ENCODE measurements around the gene ZNF91. TPM values are rescaled to one million over a fixed set of nuclear protein-coding genes. Genes with fewer than 3 reads are reported as not detected.
"Not testable (repeated sequence)": the region's sequence is repeated elsewhere in the genome, so short reads cannot be mapped to it uniquely, and the experiment has no call there.

The ZNF91 gene
- 10 to 100 TPM; 37.9 to 48.3 TPM for total RNA-seq

DNA sequence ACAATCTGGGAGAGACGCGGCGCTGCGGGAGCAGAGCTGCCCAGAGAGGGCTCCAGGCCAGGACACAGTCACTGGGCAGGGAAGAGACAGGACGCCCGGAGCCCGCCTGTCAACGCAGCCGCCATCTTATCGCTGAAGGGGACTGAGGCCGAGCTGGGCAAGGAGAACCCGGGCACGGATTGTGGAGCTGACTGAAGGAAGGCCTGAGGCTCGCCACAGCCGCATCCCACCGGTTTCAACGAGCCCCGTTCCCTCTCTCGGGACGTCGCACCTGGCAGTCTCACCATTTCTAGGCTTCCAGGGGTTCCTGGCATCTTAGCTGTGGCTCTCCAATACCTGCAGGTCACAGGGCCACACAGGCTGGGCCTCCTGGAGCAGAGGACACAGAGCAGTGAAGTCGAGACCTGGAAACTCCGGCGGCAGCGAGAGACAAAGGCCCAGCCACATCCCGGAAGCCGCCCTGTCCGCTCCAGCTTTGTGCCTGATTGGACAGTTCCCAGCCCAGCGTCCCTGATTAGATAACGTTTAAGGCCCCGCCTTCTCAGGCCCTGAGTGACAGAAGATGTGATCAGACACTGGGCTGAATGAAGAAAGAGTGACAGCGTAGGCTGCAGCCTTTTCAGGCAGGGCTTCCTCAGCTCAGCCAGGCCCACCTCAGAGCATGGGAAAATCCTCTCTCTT, at the start of gene ZNF91:
Gene ZNF91 (minus strand): TSS at position 431 of the 681 bp plus-strand sequence. CDS start 117 bp downstream, at position 314.
- peaks cover 34 to 45% of the 10 kb centered on the region in 2 donors for H3K36me3 Mint-ChIP-seq
- DNase-seq (ENCODE audit: low spot score in 2 of 2) (peak; percentile 83 to 93), ATAC-seq (peak; percentile 98)
- H3K27ac Mint-ChIP-seq: peak within 1 kb of the TSS; percentile 96 to 98
- H3K9me3 Mint-ChIP-seq: peaks cover 7% of the 10 kb centered on the region in 2 donors

DNA sequence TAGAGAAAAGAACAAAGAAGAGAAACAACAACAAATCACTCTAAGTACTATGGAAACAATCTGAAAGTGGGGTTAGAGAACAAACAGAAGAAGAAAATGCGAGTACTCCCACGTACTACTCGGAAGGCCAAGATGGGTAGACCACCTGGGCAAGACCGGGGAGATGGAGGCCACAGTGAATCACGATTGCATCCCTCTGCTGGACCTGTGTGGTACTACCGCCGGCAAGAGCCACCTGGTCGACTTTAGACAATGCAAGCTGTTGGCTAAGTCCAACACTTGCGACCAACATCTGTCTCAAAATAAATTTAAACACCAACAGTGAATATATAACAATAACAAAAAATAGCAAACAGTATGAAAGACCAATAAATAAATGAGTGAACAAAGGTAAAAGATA, 45.5 kb upstream of the ZNF91 start:
- peak in 1 of 2 donors; percentile 24 for DNase-seq (ENCODE audit: low spot score in 2 of 2)

DNA sequence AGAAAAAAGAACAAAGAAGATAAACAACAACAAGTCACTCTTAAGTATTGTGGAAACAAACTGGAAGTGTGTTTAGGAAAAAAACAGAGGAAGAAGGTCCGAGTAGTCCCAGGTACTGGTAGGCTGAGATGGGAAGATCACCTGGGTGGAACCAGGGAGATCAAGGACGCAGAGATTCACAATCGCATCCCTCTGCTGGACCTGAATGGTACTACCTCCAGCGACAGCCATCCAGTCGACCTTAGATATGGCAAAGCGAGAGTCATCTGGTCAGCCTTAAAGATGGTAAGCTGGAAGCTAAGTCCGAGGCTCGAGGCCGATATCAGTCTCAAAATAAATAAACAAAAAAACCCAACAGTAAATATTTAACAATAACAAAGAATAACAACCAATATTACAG, 44.9 kb upstream of the ZNF91 start:
- no peak for ATAC-seq
- H3K27ac Mint-ChIP-seq: no peak overlapping the region
- H3K9me3 Mint-ChIP-seq: peaks cover 32 to 57% of the 10 kb centered on the region in 2 donors
- DNase-seq (ENCODE audit: low spot score in 2 of 2): peak in 1 of 2 donors; percentile 14
- H3K36me3 Mint-ChIP-seq: peaks cover 38 to 44% of the 10 kb centered on the region in 2 donors

More for the DNA sequence above, 45.5 kb upstream of the ZNF91 start:
- Mint-ChIP-seq H3K27ac (no peak overlapping the region), H3K36me3 (peaks cover 32 to 44% of the 10 kb centered on the region in 2 donors), H3K9me3 (peaks cover 34 to 62% of the 10 kb centered on the region in 2 donors)
- ATAC-seq: no peak

DNA sequence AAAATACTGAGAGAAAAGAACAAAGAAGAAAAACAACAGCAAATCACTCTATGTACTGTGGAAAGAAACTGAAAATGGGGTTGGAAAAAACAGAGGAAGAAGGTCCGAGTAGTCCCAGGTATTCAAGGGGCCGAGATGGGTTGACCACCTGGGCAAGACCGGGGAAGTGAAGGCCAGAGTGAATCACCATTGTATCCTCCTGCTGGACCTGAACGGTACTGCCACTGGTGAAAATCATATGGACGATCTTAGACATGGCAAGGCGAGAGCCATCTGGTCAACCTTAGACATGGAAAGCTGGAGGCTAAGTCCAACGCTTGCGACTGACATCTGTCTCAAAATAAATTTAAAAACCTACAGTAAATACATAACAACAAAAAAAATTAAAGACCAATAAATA, 44.4 kb upstream of the ZNF91 start:
- H3K36me3 Mint-ChIP-seq: peaks cover 42 to 44% of the 10 kb centered on the region in 2 donors
- H3K27ac Mint-ChIP-seq: no peak overlapping the region
- H3K9me3 Mint-ChIP-seq: peaks cover 37 to 57% of the 10 kb centered on the region in 2 donors
- ATAC-seq: no peak
- DNase-seq (ENCODE audit: low spot score in 2 of 2): no peak

DNA sequence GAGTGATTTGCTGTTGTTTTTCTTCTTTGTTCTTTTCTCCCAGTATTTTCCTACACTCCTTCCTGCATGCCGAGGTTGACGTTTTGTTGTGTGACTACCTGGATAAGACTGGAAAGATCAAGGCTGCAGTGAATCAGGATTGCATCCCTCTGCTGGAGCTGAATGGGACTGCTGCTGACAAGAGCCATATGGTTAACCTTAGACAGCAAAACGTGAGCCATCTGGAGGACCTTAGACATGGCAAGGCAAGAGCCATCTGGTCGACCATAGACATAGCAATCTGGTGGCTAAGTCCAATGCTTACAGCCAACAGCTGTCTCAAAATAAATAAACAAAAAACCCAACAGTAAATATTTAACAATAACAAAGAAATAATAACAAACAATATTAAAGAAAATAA, 42.6 kb upstream of the ZNF91 start:
- DNase-seq (ENCODE audit: low spot score in 2 of 2) (no peak), ATAC-seq (no peak)
- Mint-ChIP-seq H3K36me3 (peaks cover 44 to 53% of the 10 kb centered on the region in 2 donors), H3K27ac (no peak overlapping the region), H3K9me3 (peaks cover 46 to 61% of the 10 kb centered on the region in 2 donors)

DNA sequence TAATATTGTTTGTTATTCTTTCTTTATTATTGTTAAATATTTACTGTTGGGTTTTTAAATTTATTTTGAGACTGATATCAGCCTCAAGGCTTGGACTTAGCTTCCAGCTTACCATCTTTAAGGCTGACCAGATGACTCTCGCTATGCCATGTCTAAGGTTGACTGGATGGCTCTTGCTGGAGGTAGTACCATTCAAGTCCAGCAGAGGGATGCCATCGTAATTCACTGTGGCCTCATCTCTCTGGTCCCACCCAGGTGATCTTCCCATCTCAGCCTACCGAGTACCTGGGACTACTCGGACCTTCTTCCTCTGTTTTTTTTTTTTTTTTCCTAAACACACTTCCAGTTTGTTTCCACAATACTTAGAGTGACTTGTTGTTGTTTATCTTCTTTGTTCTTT, 41.7 kb upstream of the ZNF91 start:
- ATAC-seq (peak in 1 of 2 donors; percentile 35), DNase-seq (ENCODE audit: low spot score in 2 of 2) (no peak)
- Mint-ChIP-seq H3K9me3 (peaks cover 47 to 61% of the 10 kb centered on the region in 2 donors), H3K36me3 (peaks cover 44 to 53% of the 10 kb centered on the region in 2 donors), H3K27ac (no peak overlapping the region)

DNA sequence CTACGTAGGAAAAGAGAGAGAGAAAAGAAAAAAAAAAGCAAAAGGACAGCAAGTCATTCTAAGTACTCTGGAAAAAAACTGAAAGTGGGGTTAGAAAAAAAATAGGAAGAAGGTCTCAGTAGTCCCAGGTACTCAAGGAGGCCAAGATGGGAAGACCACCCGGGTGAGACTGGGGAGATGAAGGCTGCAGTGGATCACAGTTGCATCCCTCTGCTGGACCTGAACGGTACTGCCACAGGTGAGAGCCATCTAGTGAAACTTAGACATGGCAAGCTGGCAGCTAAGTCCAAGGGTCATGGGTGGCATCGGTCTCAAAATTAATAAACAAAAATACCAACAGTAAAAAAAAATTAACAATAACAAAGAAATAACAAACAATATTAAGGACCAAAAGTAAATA, 41.0 kb upstream of the ZNF91 start:
- peaks cover 47 to 61% of the 10 kb centered on the region in 2 donors for H3K9me3 Mint-ChIP-seq
- H3K27ac Mint-ChIP-seq: no peak overlapping the region
- H3K36me3 Mint-ChIP-seq: peaks cover 43 to 53% of the 10 kb centered on the region in 2 donors
- ATAC-seq (no peak), DNase-seq (ENCODE audit: low spot score in 2 of 2) (no peak)

DNA sequence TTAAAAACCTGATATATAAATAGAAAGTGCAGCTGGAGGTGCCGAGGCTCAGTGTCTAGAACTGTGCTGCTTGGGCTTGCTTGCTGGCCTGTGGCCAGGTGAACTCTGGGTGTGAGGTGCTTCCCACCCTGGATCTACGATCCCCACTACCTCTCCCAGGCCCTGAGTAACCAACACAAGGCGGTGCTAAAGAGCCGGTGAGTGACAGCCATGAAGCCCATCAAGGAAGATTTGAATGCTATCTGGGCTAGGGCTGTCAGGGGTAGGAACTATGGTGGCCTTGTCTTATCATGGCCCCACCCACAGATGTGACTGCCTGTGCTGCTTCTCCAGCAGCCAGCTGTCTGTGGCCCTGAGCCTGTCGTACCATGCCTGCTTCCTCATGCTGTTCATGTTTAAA, 25.6 kb upstream of the ZNF91 start:
- peaks cover 0 to 7% of the 10 kb centered on the region in 2 donors for H3K36me3 Mint-ChIP-seq
- DNase-seq (ENCODE audit: low spot score in 2 of 2): no peak
- H3K27ac Mint-ChIP-seq: no peak overlapping the region
- H3K9me3 Mint-ChIP-seq: no peaks in the 10 kb centered on the region
- no peak for ATAC-seq

DNA sequence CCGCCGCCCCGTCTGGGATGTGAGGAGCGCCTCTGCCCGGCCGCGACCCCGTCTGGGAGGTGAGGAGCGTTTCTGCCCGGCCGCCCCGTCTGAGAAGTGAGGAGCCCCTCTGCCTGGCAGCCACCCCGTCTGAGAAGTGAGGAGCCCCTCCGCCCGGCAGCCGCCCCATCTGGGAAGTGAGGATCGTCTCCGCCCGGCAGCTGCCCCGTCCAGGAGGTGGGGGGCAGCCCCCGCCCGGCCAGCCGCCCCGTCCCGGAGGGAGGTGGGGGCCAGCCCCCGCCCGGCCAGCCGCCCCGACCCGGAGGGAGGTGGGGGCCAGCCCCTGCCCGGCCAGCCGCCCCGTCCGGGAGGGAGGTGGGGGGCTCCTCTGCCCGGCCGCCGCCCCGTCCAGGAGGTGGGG, 24.0 kb upstream of the ZNF91 start:
- peaks cover 0 to 17% of the 10 kb centered on the region in 2 donors for H3K36me3 Mint-ChIP-seq
- not testable (repeated sequence) for H3K27ac Mint-ChIP-seq; H3K9me3 Mint-ChIP-seq; DNase-seq (ENCODE audit: low spot score in 2 of 2); ATAC-seq

DNA sequence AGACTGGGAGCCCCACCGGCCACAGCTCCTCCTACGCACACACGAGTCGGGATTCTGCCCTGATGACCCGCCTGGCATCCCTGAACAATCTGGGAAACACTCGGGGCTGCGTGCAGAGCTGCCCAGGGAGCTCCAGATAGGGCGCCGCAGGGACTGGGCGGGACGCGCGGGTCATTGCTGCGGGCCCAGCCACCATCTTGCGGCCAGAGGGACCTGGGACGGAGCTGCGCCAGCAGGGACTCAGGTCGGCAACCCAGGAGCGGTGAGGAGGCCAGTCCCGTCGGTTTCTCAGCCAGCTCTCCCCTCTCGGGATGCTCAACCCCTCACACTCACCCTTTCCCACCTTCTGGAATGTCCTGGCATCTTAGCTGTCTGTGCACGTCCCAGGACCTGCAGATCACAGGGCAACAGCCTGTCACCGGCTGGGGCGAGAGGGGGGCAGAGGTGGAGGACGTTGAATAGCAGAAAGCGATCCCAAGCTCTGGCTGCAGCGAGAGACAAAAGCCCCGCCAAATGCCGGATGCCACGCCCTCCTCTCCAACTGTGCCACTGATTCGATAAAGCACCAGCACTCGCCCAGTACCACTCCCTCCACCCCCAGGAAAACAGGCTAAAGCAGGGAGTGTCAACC, 20.4 kb upstream of the ZNF91 start:
- no peaks in the 10 kb centered on the region for H3K9me3 Mint-ChIP-seq
- no peak overlapping the region for H3K27ac Mint-ChIP-seq
- peaks cover 0 to 16% of the 10 kb centered on the region in 2 donors for H3K36me3 Mint-ChIP-seq
- DNase-seq (ENCODE audit: low spot score in 2 of 2): no peak
- peak; percentile 52 to 55 for ATAC-seq

DNA sequence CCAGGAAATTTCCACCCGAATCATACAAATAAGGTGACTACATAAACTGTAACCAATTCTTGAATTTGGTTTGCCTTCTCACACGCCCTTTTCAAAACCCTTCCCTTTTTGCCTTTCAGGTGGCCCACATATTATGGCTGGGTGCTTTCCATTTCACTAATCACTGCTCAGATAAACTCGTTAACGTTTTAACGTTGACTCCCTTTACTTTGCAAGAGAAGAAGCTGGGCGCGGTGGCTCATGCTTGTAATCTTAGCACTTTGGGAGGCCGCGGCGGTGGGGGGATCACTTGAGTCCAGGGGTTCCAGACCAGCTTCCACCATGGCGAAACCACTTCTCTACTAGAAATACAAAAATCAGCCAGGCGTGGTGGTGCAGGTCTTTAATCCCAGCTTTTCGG, 19.8 kb upstream of the ZNF91 start:
- DNase-seq (ENCODE audit: low spot score in 2 of 2) (no peak), ATAC-seq (no peak)
- peaks cover 0 to 16% of the 10 kb centered on the region in 2 donors for H3K36me3 Mint-ChIP-seq
- no peaks in the 10 kb centered on the region for H3K9me3 Mint-ChIP-seq
- H3K27ac Mint-ChIP-seq: no peak overlapping the region

DNA sequence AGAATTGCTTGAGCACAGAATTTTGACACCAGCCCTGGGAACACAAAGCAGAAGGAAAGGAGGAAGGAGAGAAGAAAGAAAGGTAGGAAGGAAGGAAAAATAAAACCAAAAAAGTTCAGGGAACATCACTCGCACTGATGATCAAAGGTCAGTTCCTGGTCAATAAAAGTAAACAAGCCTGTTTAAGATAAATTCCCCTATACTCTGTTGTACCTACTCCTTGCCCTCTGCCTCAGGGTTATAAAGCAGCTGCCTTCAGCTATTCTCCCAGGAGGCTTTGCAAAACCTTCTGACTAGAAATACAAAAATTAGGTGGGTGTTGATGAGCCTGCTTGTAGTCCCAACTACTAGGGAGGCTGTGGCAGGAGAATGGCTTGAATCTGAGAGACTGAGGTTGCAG, 14.9 kb upstream of the ZNF91 start:
- ATAC-seq (no peak), DNase-seq (ENCODE audit: low spot score in 2 of 2) (no peak)
- H3K36me3 Mint-ChIP-seq: peaks cover 0 to 15% of the 10 kb centered on the region in 2 donors
- peaks cover 0 to 9% of the 10 kb centered on the region in 2 donors for H3K9me3 Mint-ChIP-seq
- no peak overlapping the region for H3K27ac Mint-ChIP-seq

DNA sequence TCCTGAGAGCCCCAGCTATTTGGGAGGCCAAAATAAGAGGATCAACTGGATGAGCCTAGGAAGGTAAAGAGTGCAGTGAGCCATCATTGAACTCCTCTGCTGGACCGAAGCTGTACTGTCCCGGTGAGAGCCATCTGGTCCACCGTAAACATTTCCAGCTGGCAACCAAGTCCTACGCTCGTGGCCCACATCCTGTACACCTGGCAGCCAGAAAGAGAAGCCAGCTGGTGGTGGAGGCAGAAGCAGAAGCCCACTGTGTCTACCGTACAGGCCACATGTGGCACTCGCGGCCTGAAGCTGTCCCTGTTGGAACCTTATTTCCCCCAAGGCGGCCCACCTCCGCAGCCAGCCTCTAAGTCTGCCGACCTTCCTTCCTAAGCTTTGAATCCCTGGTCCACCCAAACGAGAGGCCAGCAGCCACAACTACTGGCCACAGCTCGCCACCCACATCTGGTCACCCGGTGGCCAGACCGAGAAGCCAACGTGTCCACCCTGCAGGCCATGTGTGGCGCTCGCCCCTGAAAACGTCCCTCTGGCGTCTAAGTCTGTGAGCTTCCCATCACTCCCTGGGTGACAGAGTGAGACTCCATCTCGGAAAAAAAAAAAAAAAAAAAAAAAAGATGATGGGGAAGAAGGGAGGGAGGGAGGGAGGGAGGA, 14.2 kb upstream of the ZNF91 start:
- H3K9me3 Mint-ChIP-seq: peaks cover 0 to 9% of the 10 kb centered on the region in 2 donors
- no peak overlapping the region for H3K27ac Mint-ChIP-seq
- no peak for ATAC-seq
- peaks cover 0 to 8% of the 10 kb centered on the region in 2 donors for H3K36me3 Mint-ChIP-seq
- no peak for DNase-seq (ENCODE audit: low spot score in 2 of 2)

DNA sequence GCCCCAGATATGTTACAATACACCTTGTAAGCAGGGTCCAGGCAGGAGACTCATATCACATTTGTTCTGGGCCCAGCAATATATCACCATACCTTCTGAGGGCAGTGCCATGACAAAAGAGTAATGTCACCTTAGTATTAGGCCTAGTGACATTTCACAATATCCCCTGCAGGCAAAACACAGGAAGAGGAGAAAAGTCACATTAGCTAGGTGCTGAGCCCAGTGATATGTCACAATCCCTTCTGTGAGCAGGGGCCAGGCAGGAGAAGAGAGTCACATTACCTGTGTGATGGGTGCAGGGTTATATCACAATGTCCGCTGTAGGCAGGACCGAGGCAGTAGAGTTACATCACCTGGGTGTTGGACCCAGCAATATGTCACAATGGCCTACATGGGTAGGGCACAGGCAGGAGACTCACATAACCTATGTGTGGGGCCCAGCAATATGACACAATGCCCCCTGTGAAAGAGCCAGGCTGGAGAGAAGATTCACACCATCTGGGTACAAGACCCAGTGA, 12.4 kb upstream of the ZNF91 start:
- no peaks in the 10 kb centered on the region for H3K36me3 Mint-ChIP-seq
- no peak for DNase-seq (ENCODE audit: low spot score in 2 of 2)
- H3K27ac Mint-ChIP-seq: no peak overlapping the region
- ATAC-seq: no peak
- H3K9me3 Mint-ChIP-seq: peaks cover 0 to 9% of the 10 kb centered on the region in 2 donors

DNA sequence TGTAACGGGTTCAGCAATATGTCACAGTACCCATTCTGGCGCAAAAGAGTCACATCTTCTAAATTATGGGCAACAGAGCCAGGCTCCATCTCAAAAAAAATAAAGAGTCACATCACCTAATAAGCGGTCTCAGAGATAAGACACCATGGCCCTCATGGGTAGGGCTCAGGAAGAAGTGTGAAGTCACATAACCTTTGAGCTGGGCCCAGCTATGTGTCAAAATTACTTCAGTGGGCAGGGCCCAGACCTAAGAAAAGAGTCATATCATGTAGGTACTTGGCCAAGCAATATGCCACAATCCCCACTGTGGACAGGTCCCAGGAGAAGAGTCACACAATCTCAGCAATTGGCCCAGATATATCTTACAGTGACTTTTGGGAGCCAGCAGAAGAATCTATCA, 11.4 kb upstream of the ZNF91 start:
- Mint-ChIP-seq H3K9me3 (peaks cover 0 to 9% of the 10 kb centered on the region in 2 donors), H3K27ac (no peak overlapping the region), H3K36me3 (no peaks in the 10 kb centered on the region)
- no peak for ATAC-seq
- no peak for DNase-seq (ENCODE audit: low spot score in 2 of 2)

DNA sequence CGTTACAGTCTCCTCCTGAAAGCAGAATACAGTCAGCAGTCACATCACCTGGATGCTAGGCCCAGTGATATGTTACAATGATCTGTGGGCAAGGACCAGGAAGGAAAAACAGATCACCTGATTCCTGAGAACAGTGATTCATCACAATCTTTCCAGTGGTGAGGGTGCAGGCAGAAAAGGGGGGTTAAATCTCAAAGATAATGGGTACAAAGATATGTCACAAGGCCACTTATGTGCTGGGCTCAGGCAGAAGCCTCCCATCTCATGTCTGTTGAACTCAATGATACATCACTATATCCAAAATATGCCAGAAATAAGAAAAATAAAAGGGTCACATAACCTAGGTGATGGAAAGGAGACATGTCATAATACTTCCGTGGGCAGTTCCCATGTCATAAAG, 10.8 kb upstream of the ZNF91 start:
- no peak for ATAC-seq
- no peak for DNase-seq (ENCODE audit: low spot score in 2 of 2)
- peaks cover 0 to 9% of the 10 kb centered on the region in 2 donors for H3K9me3 Mint-ChIP-seq
- H3K27ac Mint-ChIP-seq: no peak overlapping the region
- H3K36me3 Mint-ChIP-seq: no peaks in the 10 kb centered on the region

DNA sequence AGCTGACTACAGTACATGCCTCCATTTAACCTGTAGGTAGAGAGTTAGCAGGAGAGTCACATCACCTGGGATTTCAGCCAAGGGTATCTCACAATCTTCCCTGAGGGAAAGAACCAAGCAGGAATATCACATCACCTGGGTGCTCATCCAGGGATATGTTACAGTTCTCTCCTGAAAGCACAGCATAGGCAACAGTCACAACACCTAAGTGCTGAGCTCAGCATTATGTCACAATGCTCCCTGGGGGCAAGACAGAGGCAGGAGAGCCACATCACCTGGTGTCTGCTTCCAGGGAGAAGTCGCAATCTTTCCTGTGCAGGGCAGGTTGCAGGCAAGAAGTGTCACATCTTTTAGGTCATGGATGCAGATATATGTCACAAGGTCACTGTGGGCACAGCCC, 9.4 kb upstream of the ZNF91 start:
- no peak for DNase-seq (ENCODE audit: low spot score in 2 of 2)
- Mint-ChIP-seq H3K27ac (no peak overlapping the region), H3K9me3 (peaks cover 0 to 9% of the 10 kb centered on the region in 2 donors), H3K36me3 (peaks cover under 1 to 2% of the 10 kb centered on the region in 2 donors)
- ATAC-seq: no peak

Measured in activated naive CD4-positive, alpha-beta T cell treated with anti-CD3 and anti-CD28 coated beads, Interleukin-2, amount 50 U/mL, for 72 hours (primary cell).